Measurements from ENCODE around the gene FOXN1. TPM values are rescaled to one million over a fixed set of nuclear protein-coding genes. Genes with fewer than 3 reads are reported as not detected.
"Not testable (repeated sequence)": the region's sequence is repeated elsewhere in the genome, so short reads cannot be mapped to it uniquely, and the experiment has no call there.

FOXN1 gene
- total and polyA plus RNA-seq, 12 donors = not detected

DNA sequence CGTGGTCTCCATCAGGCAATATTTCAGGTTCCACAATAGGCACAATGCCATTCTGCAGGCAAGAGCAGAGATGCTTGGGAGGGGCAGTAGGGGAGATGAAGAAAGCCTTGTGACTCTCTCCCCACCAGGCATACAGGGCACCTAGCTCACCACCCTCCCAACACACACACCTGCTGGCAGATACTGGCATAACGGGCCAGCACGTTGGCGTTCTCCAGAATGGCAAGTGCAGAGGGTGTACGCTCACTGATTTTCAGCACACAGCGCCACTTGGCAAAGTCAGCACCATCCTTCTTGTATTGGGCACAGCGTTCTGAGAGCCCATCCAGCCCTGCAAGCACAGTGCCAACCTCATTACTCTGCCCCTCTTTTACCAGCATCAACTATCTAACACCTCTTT, 68.4 kb downstream of the FOXN1 start:
- Histone ChIP-seq H3K27ac (peak overlapping the region in 4 of 10 donors; percentile 25 to 57 (median 56)), H3K9me3 (no peaks in the 10 kb centered on the region), H3K36me3 (peaks cover 0 to 22% (median 0%) of the 10 kb centered on the region in 9 donors), H3K27me3 (no peaks in the 10 kb centered on the region), H3K4me1 (peaks cover 5 to 64% (median 47%) of the 10 kb centered on the region in 9 donors), H3K4me3 (peak overlapping the region in 3 of 10 donors; percentile 11 to 22 (median 15))
- ATAC-seq (peak in 1 of 8 donors; percentile 1), DNase-seq (peak in 1 of 2 donors; percentile 20)
- 55 to 73% methylated on average over 7 of the region's 7 CpGs for WGBS, 2 donors
- TF ChIP-seq, protein P1, sequence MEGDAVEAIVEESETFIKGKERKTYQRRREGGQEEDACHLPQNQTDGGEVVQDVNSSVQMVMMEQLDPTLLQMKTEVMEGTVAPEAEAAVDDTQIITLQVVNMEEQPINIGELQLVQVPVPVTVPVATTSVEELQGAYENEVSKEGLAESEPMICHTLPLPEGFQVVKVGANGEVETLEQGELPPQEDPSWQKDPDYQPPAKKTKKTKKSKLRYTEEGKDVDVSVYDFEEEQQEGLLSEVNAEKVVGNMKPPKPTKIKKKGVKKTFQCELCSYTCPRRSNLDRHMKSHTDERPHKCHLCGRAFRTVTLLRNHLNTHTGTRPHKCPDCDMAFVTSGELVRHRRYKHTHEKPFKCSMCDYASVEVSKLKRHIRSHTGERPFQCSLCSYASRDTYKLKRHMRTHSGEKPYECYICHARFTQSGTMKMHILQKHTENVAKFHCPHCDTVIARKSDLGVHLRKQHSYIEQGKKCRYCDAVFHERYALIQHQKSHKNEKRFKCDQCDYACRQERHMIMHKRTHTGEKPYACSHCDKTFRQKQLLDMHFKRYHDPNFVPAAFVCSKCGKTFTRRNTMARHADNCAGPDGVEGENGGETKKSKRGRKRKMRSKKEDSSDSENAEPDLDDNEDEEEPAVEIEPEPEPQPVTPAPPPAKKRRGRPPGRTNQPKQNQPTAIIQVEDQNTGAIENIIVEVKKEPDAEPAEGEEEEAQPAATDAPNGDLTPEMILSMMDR (IDR thresholded peaks at IDR 0.05) = peak in 1 of 9 donors; percentile 9
- intact Hi-C loops (cut with DNase I) = no loop called here

DNA sequence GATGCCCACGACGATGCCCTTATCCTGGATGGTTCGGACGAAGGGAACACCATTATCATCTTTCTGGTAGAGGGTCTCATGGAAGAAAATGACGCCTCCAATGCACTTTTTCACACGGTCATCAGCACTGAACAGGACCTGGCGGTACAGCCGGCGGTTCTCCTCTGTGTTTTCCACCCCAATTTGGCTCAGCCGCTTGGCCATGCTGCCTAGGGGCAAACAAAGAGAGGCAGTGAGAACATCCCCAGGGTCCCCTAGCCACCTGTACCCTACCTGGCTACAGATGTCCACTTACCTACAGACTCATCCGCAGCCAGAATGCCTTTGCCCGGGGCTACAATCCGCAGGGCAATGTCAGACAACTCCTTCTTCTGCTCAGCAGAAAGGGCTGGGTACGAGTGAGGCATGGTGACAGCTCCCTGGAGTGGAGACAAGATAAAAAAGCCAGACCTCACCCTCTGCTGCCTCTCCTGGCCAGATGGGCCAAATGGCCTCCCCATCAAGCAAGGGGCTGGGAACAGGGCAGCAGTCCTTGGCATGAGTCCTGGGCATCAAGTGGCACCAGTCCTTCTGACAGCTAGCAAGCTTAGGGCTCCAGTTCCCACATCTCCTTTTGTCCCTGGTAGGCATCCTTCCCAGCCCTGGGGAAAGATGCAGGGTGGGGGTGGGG, 69.1 kb downstream of the FOXN1 start:
- intact Hi-C loops (cut with DNase I) = no loop called here
- DNase-seq (peak; percentile 76 to 88), ATAC-seq (peak; percentile 31 to 84 (median 69))
- Histone ChIP-seq H3K27ac (peak overlapping the region in 8 of 10 donors; percentile 41 to 78 (median 66)), H3K4me1 (peaks cover 5 to 56% (median 40%) of the 10 kb centered on the region in 9 donors), H3K27me3 (no peaks in the 10 kb centered on the region), H3K36me3 (peaks cover 0 to 27% (median 0%) of the 10 kb centered on the region in 9 donors), H3K4me3 (peak overlapping the region in 5 of 10 donors; percentile 3 to 52 (median 45)), H3K9me3 (no peaks in the 10 kb centered on the region)
- WGBS, 2 donors = 59 to 68% methylated on average over 14 of the region's 14 CpGs
- TF ChIP-seq, protein P1 (IDR thresholded peaks at IDR 0.05) = peak in 7 of 9 donors; percentile 17 to 53 (median 29)

DNA sequence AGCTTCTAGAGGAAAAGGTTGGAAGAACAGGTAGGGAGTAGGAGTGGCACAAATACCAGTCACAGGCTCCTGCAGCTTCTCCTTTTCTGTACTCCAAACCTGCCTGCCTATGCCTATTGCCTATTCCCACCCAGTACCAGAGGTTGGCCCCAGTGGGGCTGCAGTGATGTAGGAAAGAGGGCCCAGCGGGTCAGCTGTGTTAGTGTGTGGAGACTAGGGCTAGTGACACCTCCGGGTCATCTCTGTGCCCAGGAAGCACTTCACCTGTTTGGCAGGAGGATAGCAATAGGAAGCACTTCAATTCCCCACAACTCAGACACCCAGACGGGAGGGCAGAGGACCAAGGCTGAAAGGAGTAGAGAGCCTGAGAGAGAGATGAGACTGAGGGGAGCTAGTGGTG, 69.9 kb downstream of the FOXN1 start:
- 39 to 56% methylated on average over 3 of the region's 3 CpGs for WGBS, 2 donors
- intact Hi-C loops (cut with DNase I) = loop anchor here in 1 of 10 donors (2.0 kb wide), 1 partner anchor 23 kb away; the partner anchor contains the start of gene SPAG5
- not testable (repeated sequence) for ATAC-seq, DNase-seq, H3K9me3 ChIP-seq, H3K27me3 ChIP-seq
- peak overlapping the region in 8 of 10 donors; percentile 14 to 52 (median 47) for H3K4me3 ChIP-seq
- peaks cover 0 to 33% (median 0%) of the 10 kb centered on the region in 9 donors for H3K36me3 ChIP-seq
- peak overlapping the region in 9 of 10 donors; percentile 42 to 78 (median 62) for H3K27ac ChIP-seq
- peaks cover 5 to 49% (median 37%) of the 10 kb centered on the region in 9 donors for H3K4me1 ChIP-seq

DNA sequence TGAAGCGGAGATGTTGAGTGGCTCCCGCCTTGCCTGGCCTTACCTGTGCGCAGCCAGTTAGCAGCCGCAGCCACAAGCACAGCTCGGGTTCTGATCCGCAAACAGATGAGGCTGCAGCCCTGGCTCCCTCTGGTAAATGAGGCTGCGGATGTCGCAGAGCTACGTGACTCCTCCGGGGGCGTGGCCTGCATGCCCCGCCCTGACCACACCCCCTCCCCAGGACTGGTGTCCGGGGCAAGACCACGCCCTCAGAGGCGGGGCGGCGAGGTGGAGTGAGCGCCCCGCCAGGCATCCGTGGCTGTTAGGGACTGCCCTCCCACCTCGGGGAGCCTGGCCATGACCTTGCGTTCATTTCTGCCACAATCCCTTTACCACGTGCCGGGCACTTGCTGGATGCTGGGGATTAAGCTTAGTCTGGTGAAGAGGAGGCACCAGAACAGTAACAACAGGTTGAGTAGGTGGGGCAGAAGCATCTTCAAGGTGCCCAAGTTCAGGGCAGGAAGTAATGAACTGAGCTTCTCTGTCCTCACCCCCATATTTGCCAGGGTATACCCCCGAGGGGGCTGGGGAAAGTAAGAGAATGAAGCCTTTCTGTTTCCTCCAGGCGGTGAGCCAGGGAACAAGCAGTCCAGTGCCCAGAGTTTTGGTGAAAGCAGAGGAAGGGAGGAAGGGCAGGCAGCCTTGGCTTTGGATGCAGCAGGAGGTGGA, 70.8 kb downstream of the FOXN1 start, which contains the start of gene ALDOC:
Gene ALDOC (minus strand): TSS at position 138 of the 708 bp plus-strand sequence. CDS start 1,363 bp downstream, outside the sequence.
- DNase-seq = peak; percentile 95 to 98
- Histone ChIP-seq H3K9me3 (no peaks in the 10 kb centered on the region), H3K27me3 (no peaks in the 10 kb centered on the region), H3K4me3 (peak within 1 kb of the TSS in 9 of 10 donors; percentile 14 to 56 (median 49)), H3K4me1 (peaks cover 5 to 47% (median 34%) of the 10 kb centered on the region in 9 donors), H3K36me3 (peaks cover 0 to 36% (median 0%) of the 10 kb centered on the region in 9 donors), H3K27ac (peak within 1 kb of the TSS in 9 of 10 donors; percentile 53 to 78 (median 62))
- peak; percentile 88 to 96 (median 92) for ATAC-seq
- 6 to 7% methylated on average over 24 to 25 of the region's 26 CpGs for WGBS, 2 donors
- intact Hi-C loops (cut with DNase I) = loop anchor here in 1 of 10 donors (2.0 kb wide), 1 partner anchor 22 kb away; the partner anchor contains the start of gene SPAG5
- TF ChIP-seq, protein P1 (IDR thresholded peaks at IDR 0.05) = no peak
